SIG-M5 (cell line): ENCODE data around the gene MYO18B.
"Not testable (repeated sequence)": the region's sequence is repeated elsewhere in the genome, so short reads cannot be mapped to it uniquely, and the experiment has no call there.

Experiments
- DNase-seq: peaks from one replicate; lab custom pipeline; 2025; lab: John Stamatoyannopoulos, UW

Gene MYO18B

GRCh38 chr22:25741692-25742626 lies at the start of gene MYO18B:
Gene MYO18B (plus strand): TSS chr22:25742188. CDS start chr22:25761093, 18,905 bp downstream.
- no peak for DNase-seq

GRCh38 chr22:25692397-25693267 lies 49.4 kb upstream of the MYO18B start:
- DNase-seq: no peak

GRCh38 chr22:25693268-25693565 lies 48.8 kb upstream of the MYO18B start:
- no peak for DNase-seq

- DNase-seq: no peak
Observed at GRCh38 chr22:25694196-25694907, 47.6 kb upstream of the MYO18B start.

GRCh38 chr22:25695146-25695545 lies 46.8 kb upstream of the MYO18B start:
- no peak for DNase-seq

- DNase-seq: no peak
Observed at GRCh38 chr22:25696763-25697162, 45.2 kb upstream of the MYO18B start.

GRCh38 chr22:25697181-25697664 lies 44.8 kb upstream of the MYO18B start:
- no peak for DNase-seq

- DNase-seq: no peak
Observed at GRCh38 chr22:25697978-25698377, 44.0 kb upstream of the MYO18B start.

- DNase-seq: no peak
Observed at GRCh38 chr22:25698461-25698860, 43.5 kb upstream of the MYO18B start.

- DNase-seq: no peak
Observed at GRCh38 chr22:25698978-25699377, 43.0 kb upstream of the MYO18B start.

- no peak for DNase-seq
Observed at GRCh38 chr22:25701056-25701780, 40.8 kb upstream of the MYO18B start.

- no peak for DNase-seq
Observed at GRCh38 chr22:25702040-25702439, 39.9 kb upstream of the MYO18B start.

- DNase-seq: no peak
Observed at GRCh38 chr22:25702571-25703167, 39.3 kb upstream of the MYO18B start.

- DNase-seq: no peak
Observed at GRCh38 chr22:25704701-25705100, 37.3 kb upstream of the MYO18B start.

- DNase-seq: no peak
Observed at GRCh38 chr22:25706197-25706596, 35.8 kb upstream of the MYO18B start.

GRCh38 chr22:25708430-25708829 lies 33.6 kb upstream of the MYO18B start:
- not testable (repeated sequence) for DNase-seq

GRCh38 chr22:25709758-25710157 lies 32.2 kb upstream of the MYO18B start:
- DNase-seq: no peak

- no peak for DNase-seq
Observed at GRCh38 chr22:25710501-25710900, 31.5 kb upstream of the MYO18B start.

GRCh38 chr22:25711491-25711890 lies 30.5 kb upstream of the MYO18B start:
- DNase-seq: no peak

- DNase-seq: no peak
Observed at GRCh38 chr22:25712661-25713400, 29.2 kb upstream of the MYO18B start.
